ENCODE results near the gene SFPQ.
A peak's percentile ranks its signal among the peaks of the same experiment; 100 is the strongest.
"Not testable (repeated sequence)": the region's sequence is repeated elsewhere in the genome, so short reads cannot be mapped to it uniquely, and the experiment has no call there.

SFPQ gene, protein sequence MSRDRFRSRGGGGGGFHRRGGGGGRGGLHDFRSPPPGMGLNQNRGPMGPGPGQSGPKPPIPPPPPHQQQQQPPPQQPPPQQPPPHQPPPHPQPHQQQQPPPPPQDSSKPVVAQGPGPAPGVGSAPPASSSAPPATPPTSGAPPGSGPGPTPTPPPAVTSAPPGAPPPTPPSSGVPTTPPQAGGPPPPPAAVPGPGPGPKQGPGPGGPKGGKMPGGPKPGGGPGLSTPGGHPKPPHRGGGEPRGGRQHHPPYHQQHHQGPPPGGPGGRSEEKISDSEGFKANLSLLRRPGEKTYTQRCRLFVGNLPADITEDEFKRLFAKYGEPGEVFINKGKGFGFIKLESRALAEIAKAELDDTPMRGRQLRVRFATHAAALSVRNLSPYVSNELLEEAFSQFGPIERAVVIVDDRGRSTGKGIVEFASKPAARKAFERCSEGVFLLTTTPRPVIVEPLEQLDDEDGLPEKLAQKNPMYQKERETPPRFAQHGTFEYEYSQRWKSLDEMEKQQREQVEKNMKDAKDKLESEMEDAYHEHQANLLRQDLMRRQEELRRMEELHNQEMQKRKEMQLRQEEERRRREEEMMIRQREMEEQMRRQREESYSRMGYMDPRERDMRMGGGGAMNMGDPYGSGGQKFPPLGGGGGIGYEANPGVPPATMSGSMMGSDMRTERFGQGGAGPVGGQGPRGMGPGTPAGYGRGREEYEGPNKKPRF

DNA sequence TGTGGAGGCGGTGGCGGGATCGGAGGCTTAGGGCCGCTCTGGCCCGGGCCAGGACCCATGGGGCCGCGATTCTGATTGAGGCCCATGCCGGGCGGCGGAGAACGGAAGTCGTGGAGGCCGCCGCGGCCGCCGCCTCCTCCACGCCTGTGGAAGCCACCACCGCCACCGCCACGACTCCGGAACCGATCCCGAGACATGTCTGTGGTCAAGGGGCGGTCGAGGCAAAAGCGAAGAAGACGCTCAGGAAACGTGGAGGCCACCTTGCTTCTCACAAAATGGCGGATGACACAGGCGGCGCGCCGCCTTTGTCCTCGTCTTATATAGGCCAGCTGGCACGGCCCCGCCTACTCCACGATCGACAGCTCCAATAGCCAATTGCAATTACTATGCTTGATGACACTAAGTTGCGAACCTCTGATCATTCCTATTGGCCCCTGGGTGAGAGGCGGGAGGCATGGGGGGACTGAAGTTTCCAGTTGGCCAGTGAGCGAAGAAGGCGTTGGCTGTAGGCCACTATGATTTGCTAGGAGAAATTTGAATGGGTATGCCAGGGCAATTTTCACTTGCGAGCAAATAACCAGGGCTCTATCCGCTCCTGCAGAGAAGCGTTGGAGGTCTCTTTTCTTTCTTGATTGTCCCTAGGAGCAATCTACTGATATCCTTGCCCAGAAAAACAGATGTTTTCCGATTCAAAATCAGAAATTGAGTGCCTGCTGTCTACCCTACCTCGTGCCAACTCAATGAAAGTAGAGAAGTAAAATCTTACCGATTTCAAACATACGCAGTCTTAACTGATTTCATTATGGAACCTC, at the start of gene SFPQ:
Gene SFPQ (minus strand): TSS at position 293 of the 812 bp plus-strand sequence. CDS start 96 bp downstream, at position 197.
- DNase-seq, result peak; percentile 100

- not testable (repeated sequence) for DNase-seq
These were observed 43.8 kb upstream of the SFPQ start for GRCh38 chr1:35236772-35237171.

- no peak for DNase-seq
These were observed 38.3 kb upstream of the SFPQ start for GRCh38 chr1:35231287-35231686.

GRCh38 chr1:35229587-35230360, 36.8 kb upstream of the SFPQ start:
- no peak for DNase-seq

- no peak for DNase-seq
These were observed 33.6 kb upstream of the SFPQ start for GRCh38 chr1:35226546-35226945.

GRCh38 chr1:35223084-35223630, 30.2 kb upstream of the SFPQ start:
- no peak for DNase-seq

DNA sequence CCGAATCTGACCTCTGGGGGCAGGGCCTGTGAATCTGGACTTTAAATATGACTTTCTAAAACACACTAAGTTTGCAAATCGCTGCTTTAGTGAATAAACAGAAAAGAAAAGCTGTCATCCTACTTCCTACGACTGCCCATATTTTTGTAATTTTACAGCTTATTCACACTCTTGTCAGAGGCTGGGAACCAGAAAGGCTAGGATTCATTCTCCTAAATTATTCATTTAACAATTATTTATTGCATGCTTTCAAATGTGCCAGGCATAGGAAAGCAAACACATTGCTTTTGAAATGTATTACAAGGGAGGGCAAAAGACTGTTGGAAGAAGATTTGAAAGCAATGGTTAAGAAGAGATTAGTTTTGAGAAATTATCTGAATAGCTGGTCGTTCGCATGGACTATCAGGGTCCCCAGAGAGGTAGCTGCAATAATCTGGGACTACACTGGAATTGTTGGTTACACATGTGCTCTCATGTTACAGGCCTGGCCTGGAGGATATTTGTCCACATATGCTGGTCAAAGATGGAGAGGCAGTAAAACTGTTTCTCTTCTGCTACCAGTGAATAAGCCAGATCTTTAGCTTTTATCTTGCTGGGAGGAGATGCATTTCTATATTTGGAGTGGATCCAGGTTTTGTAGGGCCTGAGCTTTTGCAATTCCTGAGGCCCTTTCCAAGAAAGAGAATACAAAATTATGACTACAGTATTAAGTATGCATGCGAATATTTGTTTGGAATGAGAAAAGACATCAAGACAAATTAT, 29.6 kb upstream of the SFPQ start:
- no peak for DNase-seq

DNA sequence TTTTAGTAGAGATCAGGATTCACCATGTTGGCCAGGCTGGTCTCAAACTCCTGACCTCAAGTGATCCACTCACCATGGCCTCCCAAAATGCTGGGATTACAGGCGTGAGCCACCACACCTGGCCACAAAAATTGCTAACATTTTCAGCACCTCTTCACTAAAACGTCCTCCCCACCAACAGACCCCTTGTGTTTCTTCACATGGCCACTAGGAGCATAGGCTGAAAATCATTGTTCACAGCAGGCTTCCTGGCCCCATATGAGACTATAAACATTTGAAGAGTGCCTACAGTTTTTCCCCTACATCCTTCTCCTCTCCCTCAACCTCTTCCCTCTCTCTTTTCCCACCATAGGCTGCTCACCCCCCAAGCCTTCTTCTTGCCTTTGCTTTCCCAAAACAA, 28.0 kb upstream of the SFPQ start:
- DNase-seq, result no peak

DNA sequence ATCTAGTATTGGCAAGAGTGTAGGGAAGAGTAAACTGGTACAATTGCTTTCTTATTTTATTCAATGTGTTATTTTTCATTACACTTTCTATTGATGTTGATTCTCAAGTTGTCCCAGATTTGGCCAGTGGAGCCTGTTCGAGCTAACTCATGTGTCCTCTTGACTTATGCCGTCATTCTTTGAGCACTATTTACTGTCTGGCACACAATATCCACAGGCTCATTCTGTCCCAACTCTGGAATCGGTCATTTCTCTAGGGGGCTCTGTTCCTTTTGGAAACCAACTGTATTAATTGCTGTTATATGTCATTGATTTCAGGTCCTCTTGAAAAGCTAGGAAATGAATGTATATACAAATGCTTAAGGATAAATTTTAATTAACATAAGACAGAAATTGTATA, 22.4 kb upstream of the SFPQ start:
- DNase-seq, result no peak

GRCh38 chr1:35211120-35211414, 18.1 kb upstream of the SFPQ start:
- DNase-seq, result no peak

DNA sequence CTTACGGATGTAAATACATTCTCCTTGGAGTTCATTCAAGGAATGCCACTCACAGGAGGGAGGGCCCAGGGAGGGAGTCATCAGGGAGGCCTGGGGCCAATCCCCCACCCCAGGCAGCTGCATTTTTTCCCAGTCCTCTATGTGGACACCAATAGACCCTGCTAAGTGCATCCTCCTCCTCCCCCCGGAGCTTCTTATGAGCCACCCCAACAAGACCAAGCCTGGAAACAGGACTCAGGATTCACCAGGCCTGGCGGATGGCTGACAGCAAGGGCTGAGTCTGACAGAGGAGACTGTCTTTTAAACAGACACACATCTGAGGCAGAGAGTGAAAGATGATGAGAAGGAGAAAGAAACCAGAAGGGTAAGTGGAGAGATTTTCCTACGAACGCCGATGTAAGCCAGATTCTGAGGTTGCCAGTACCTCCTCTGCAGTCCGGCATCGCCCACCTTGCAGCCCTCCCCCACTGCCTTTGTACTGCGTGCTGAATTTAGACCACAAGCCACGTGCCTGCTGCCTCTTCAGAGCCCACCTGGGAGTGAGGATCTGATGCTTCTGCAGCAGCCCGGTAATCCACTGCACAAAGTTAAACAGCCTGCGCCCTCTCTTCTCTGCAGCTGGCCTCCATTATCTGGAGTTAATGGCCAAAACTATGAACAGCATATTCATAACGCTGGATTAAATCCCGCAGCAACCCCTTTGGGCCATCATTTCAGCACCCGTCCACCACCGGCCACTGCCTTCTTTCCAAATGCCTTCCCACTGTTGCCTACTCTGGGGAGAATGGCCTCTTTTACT, 17.6 kb upstream of the SFPQ start:
- no peak for DNase-seq

GRCh38 chr1:35203295-35203694, 10.3 kb upstream of the SFPQ start:
- DNase-seq, result no peak

DNA sequence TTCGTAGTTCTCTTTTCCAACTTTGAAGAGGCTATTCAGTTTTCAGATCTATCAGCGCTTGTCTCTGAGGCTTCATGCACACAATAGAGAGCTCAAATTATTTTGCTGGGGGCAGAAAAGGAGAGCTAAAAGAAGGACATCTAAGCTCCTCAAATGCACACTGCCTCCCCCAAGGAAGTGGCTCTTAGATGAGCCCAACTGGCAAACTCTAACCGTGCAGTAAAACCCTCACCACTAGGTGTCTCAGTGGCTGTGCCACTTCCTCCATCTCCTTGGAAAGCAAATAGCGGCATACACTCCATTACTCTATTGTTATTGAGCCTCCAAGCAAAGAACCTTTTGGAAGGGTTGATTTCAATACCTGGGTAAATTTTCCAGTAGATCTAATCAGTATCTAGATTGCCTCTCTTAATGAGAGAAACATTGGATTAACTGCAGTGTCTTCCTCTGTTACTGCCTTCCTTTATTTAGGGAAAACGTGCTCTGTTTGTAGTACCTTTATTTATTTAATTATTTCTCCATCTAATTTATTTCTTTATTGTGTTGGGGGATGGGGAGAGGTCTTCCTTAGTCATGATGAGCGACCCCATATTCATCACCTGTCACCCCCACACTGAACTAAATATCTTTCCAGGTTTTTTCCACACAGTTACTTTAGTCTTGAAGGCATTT, 9.2 kb upstream of the SFPQ start:
- DNase-seq, result peak; percentile 92

DNA sequence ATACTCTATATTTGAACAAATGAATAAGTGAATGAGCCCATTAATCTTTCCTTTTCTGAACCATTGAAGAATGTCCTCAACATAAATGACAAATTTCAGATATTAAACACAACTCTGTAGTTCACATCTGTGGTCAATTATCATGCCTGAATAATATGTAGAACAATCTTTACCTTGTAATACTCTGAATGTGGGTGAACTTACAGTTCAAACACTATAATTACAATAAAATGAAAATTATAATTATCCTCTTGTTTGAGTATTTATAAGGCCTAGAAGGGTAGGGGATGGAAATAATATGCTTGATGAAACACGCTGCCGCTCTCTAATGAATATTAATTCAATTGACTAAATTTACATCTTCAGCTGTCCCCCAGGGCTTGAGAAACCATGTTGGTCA, 8.7 kb upstream of the SFPQ start:
- no peak for DNase-seq

GRCh38 chr1:35192056-35192852, 691 bp downstream of the SFPQ start:
- DNase-seq, result peak; percentile 93

- DNase-seq, result no peak
These were observed 1.4 kb downstream of the SFPQ start for GRCh38 chr1:35191429-35192055.

GRCh38 chr1:35190784-35191183, 2.2 kb downstream of the SFPQ start:
- DNase-seq, result no peak

- DNase-seq, result no peak
These were observed 4.2 kb downstream of the SFPQ start for GRCh38 chr1:35188578-35189392.

Data from NCI-H774 (cell line).